Esophagus muscularis mucosa (tissue), 3 donors: ENCODE data around the gene CYP4A22.

ENCODE experiments used
- CTCF ChIP-seq, 3 experiments: fragments of 200-600 bp in 2 of 3; fragments of 450-650 bp in 1 of 3; sonication (generic) in 2 of 3; IDR thresholded peaks; one replicate each; pipeline ENCODE4 v1.5.1; 2017 to 2019; ENCODE audit warnings: antibody characterized with exemption in 3 of 3, mild to moderate bottlenecking in 2 of 3, moderate library complexity in 1 of 3
- POLR2A ChIP-seq: fragments of 450-650 bp; IDR thresholded peaks from one replicate; pipeline ENCODE4 v1.6.1; 2017; ENCODE audit warnings: antibody characterized with exemption, moderate library complexity, mild to moderate bottlenecking, low read depth
- POLR2AphosphoS5 ChIP-seq, 2 donors: sonication (generic); formaldehyde crosslinking; IDR thresholded peaks; one replicate each; pipeline ENCODE4 v1.6.1; 2017; ENCODE audit warnings: antibody characterized with exemption in 2 of 2

- TF ChIP-seq CTCF (IDR thresholded peaks at IDR 0.05) (no peak), POLR2A (no peak), POLR2AphosphoS5 (IDR thresholded peaks at IDR 0.05) (no peak)
Observed at GRCh38 chr1:47164552-47164951, 27.3 kb downstream of the CYP4A22 start.
